HG02642 (cell line): ENCODE measurements around the gene RPS6KA2.
A peak's percentile ranks its signal among the peaks of the same experiment; 100 is the strongest.

Experiments
- ATAC-seq: cut with Tn5 transposase; IDR thresholded peaks from one replicate; pipeline ENCODE4 v1.9.1; 2021; ENCODE audit warnings: mild to moderate bottlenecking; ENCODE audit not compliant: unreplicated experiment, poor library complexity

RPS6KA2 gene

GRCh38 chr6:166439366-166440091 lies 187.5 kb downstream of the RPS6KA2 start:
- no peak for ATAC-seq

GRCh38 chr6:166438211-166438861 lies 188.7 kb downstream of the RPS6KA2 start:
- ATAC-seq, result no peak

GRCh38 chr6:166437661-166438060 lies 189.4 kb downstream of the RPS6KA2 start:
- ATAC-seq, result no peak

- ATAC-seq, result no peak
Measured at GRCh38 chr6:166436195-166437139, 190.6 kb downstream of the RPS6KA2 start.

GRCh38 chr6:166435574-166435973 lies 191.5 kb downstream of the RPS6KA2 start:
- no peak for ATAC-seq

- ATAC-seq, result no peak
Measured at GRCh38 chr6:166434336-166434735, 192.7 kb downstream of the RPS6KA2 start.

GRCh38 chr6:166433096-166433495 lies 194.0 kb downstream of the RPS6KA2 start:
- no peak for ATAC-seq

GRCh38 chr6:166430269-166430668 lies 196.8 kb downstream of the RPS6KA2 start:
- no peak for ATAC-seq

- no peak for ATAC-seq
Measured at GRCh38 chr6:166424431-166424830, 202.6 kb downstream of the RPS6KA2 start.

GRCh38 chr6:166423781-166424180 lies 203.3 kb downstream of the RPS6KA2 start:
- no peak for ATAC-seq

GRCh38 chr6:166423051-166423745 lies 203.9 kb downstream of the RPS6KA2 start:
- no peak for ATAC-seq

GRCh38 chr6:166422201-166422940 lies 204.7 kb downstream of the RPS6KA2 start:
- ATAC-seq, result no peak

- no peak for ATAC-seq
Measured at GRCh38 chr6:166420351-166420750, 206.7 kb downstream of the RPS6KA2 start.

GRCh38 chr6:166419717-166420116 lies 207.3 kb downstream of the RPS6KA2 start:
- peak; percentile 22 for ATAC-seq

GRCh38 chr6:166419286-166419685 lies 207.8 kb downstream of the RPS6KA2 start:
- ATAC-seq, result peak; percentile 94

- ATAC-seq, result no peak
Measured at GRCh38 chr6:166418691-166419143, 208.3 kb downstream of the RPS6KA2 start.

- no peak for ATAC-seq
Measured at GRCh38 chr6:166417285-166417691, 209.8 kb downstream of the RPS6KA2 start.

- no peak for ATAC-seq
Measured at GRCh38 chr6:166415833-166416347, 211.2 kb downstream of the RPS6KA2 start.

GRCh38 chr6:166415306-166415705 lies 211.7 kb downstream of the RPS6KA2 start:
- no peak for ATAC-seq
